CD8-positive, alpha-beta memory T cell (primary cell): Measurements from ENCODE around the gene GSE1. TPM values are rescaled to one million over a fixed set of nuclear protein-coding genes. Genes with fewer than 3 reads are reported as not detected.

Experiments used
- CTCF ChIA-PET: fragments of 350-600 bp; sonication (Branson Sonifier 250); formaldehyde crosslinking; loops from one replicate; lab custom pipeline; 2021; ENCODE audit warnings: antibody characterized with exemption; lab: Charles Lee
- POLR2A ChIA-PET: fragments of 350-600 bp; sonication (Branson Sonifier 250); formaldehyde crosslinking; loops from one replicate; lab custom pipeline; 2021; ENCODE audit warnings: antibody characterized with exemption; lab: Charles Lee
- DNase-seq, 5 donors: peaks; one replicate each; pipeline versions ENCODE4 v3.0.0 to v3.0.0-alpha.2; 2020 to 2022; ENCODE audit warnings: mixed read lengths in 1 of 5
- H3K27ac ChIP-seq: one replicate; pipeline ENCODE4 v1.7.0; 2013; ENCODE audit warnings: low read depth, mild to moderate bottlenecking, low read length, moderate library complexity
- H3K27me3 ChIP-seq: 2 replicates; pipeline ENCODE4 v1.7.0; 2013; ENCODE audit warnings: low read length, mild to moderate bottlenecking; ENCODE audit not compliant: insufficient read depth, poor library complexity, severe bottlenecking
- H3K36me3 ChIP-seq: 2 replicates; pipeline ENCODE4 v1.7.0; 2013; ENCODE audit warnings: mild to moderate bottlenecking, low read length, moderate library complexity; ENCODE audit not compliant: insufficient read depth
- H3K4me1 ChIP-seq: 2 replicates; pipeline ENCODE4 v1.7.0; 2013; ENCODE audit warnings: mild to moderate bottlenecking, low read length, moderate library complexity; ENCODE audit not compliant: insufficient read depth
- H3K4me3 ChIP-seq: 2 replicates; pipeline ENCODE4 v1.7.0; 2013; ENCODE audit warnings: mild to moderate bottlenecking, low read length
- H3K9me3 ChIP-seq: 2 replicates; pipeline ENCODE4 v1.7.0; 2013; ENCODE audit warnings: mild to moderate bottlenecking, low read length
- H3K27ac Mint-ChIP-seq, 8 donors: one replicate each; pipeline ENCODE4 v1.8.0; 2020 to 2021; ENCODE audit warnings: mixed read lengths in 8 of 8, mild to moderate bottlenecking in 6 of 8, inconsistent platforms in 3 of 8, moderate library complexity in 3 of 8
- H3K27me3 Mint-ChIP-seq, 2 donors: one replicate each; pipeline ENCODE4 v1.8.0; 2020 to 2021; ENCODE audit warnings: mixed read lengths in 2 of 2, mild to moderate bottlenecking in 1 of 2, moderate library complexity in 1 of 2
- H3K36me3 Mint-ChIP-seq, 3 donors: one replicate each; pipeline ENCODE4 v1.8.0; 2020 to 2021; ENCODE audit warnings: mixed read lengths in 3 of 3, inconsistent platforms in 1 of 3, mild to moderate bottlenecking in 1 of 3
- H3K4me1 Mint-ChIP-seq, 3 donors: one replicate each; pipeline ENCODE4 v1.8.0; 2020 to 2021; ENCODE audit warnings: mixed read lengths in 3 of 3, inconsistent platforms in 1 of 3, mild to moderate bottlenecking in 1 of 3
- H3K4me3 Mint-ChIP-seq, 7 donors: one replicate each; pipeline ENCODE4 v1.8.0; 2020 to 2021; ENCODE audit warnings: mixed read lengths in 7 of 7, mild to moderate bottlenecking in 6 of 7, moderate library complexity in 4 of 7, inconsistent platforms in 2 of 7
- H3K9me3 Mint-ChIP-seq, 5 donors: one replicate each; pipeline ENCODE4 v1.8.0; 2020 to 2022; ENCODE audit warnings: mixed read lengths in 5 of 5, mild to moderate bottlenecking in 3 of 5, moderate library complexity in 2 of 5, inconsistent platforms in 1 of 5
- polyA plus RNA-seq: library from polyadenylated mRNA; unstranded; fragments of 300-500 nt; fragmentation: Illumina TruSeq; gene quantifications from one replicate; pipeline ENCODE4 v1.2.3, GENCODE V29; 2021
- total RNA-seq, 2 experiments: library from RNA; stranded (reverse); gene quantifications; one replicate each; pipeline ENCODE4 v1.2.3, GENCODE V29; 2021

Gene GSE1
- total and polyA plus RNA-seq, 3 experiments from 2014 or later, result 5.5 to 28.5 (median 27.8) TPM

DNA sequence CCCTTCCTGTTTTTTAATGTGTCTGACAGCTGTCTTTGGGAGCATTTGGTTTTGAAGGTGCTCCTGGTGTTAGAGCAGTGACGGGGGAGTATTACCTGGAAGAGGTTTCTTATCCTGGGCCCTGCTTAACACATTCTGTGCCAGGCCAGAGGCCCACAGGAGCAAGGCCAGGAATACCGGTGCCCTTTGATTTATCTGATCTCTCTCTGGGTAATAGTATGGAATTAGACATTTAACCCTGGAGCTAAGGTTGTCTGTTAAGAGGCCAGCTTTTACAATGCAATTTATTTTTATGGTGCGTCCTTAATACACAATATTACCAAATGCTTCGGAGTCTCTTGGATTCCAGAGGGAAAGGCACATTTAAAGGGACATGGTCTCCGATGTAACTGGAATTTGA, 37.2 kb upstream of the GSE1 start:
- Histone ChIP-seq H3K9me3 (no peaks in the 10 kb centered on the region), H3K36me3 (peaks cover 5% of the 10 kb centered on the region), H3K27ac (peak overlapping the region; percentile 16), H3K4me3 (no peak overlapping the region), H3K27me3 (no peaks in the 10 kb centered on the region), H3K4me1 (peaks cover 31% of the 10 kb centered on the region)
- no peak for DNase-seq
- Mint-ChIP-seq H3K36me3 (peaks cover 0 to 14% (median 5%) of the 10 kb centered on the region in 3 donors), H3K4me3 (no peak overlapping the region), H3K9me3 (no peaks in the 10 kb centered on the region), H3K27ac (peak overlapping the region in 1 of 8 donors; percentile 86), H3K27me3 (peaks cover 0 to 3% of the 10 kb centered on the region in 2 donors), H3K4me1 (peaks cover 60 to 77% (median 61%) of the 10 kb centered on the region in 3 donors)
- POLR2A ChIA-PET, result no interaction called here
- CTCF ChIA-PET, result interaction anchor here (2.0 kb wide), 1 partner anchor 19 kb away, joined by 5 read pairs; no protein-coding TSS in a partner anchor

- Histone ChIP-seq H3K4me1 (peaks cover 21% of the 10 kb centered on the region), H3K4me3 (no peak overlapping the region), H3K9me3 (no peaks in the 10 kb centered on the region), H3K27me3 (no peaks in the 10 kb centered on the region), H3K36me3 (peaks cover 5% of the 10 kb centered on the region), H3K27ac (no peak overlapping the region)
- ChIA-PET CTCF (interaction anchor here (1.0 to 2.0 kb wide), 3 partner anchors 20 to 34 kb away, joined by 3 to 5 read pairs (median 3); no protein-coding TSS in a partner anchor), POLR2A (no interaction called here)
- H3K27ac Mint-ChIP-seq, result no peak overlapping the region
- H3K9me3 Mint-ChIP-seq, result no peaks in the 10 kb centered on the region
- DNase-seq, result no peak
- peaks cover 52 to 77% (median 53%) of the 10 kb centered on the region in 3 donors for H3K4me1 Mint-ChIP-seq
- peaks cover 0 to 14% (median 5%) of the 10 kb centered on the region in 3 donors for H3K36me3 Mint-ChIP-seq
- no peak overlapping the region for H3K4me3 Mint-ChIP-seq
- H3K27me3 Mint-ChIP-seq, result no peaks in the 10 kb centered on the region
Measured at GRCh38 chr16:85576944-85577343, 36.2 kb upstream of the GSE1 start.

- POLR2A ChIA-PET, result no interaction called here
- Histone ChIP-seq H3K4me1 (peaks cover 14% of the 10 kb centered on the region), H3K36me3 (peaks cover 5% of the 10 kb centered on the region), H3K9me3 (no peaks in the 10 kb centered on the region), H3K27me3 (no peaks in the 10 kb centered on the region), H3K4me3 (no peak overlapping the region), H3K27ac (no peak overlapping the region)
- no peak for DNase-seq
- peaks cover 0 to 14% (median 5%) of the 10 kb centered on the region in 3 donors for H3K36me3 Mint-ChIP-seq
- H3K4me1 Mint-ChIP-seq, result peaks cover 44 to 77% (median 50%) of the 10 kb centered on the region in 3 donors
- peak overlapping the region in 3 of 8 donors; percentile 68 to 86 (median 69) for H3K27ac Mint-ChIP-seq
- CTCF ChIA-PET, result interaction anchor here (1.6 kb wide), 1 partner anchor 23 kb away, joined by 3 read pairs; no protein-coding TSS in a partner anchor
- no peaks in the 10 kb centered on the region for H3K27me3 Mint-ChIP-seq
- H3K4me3 Mint-ChIP-seq, result no peak overlapping the region
- no peaks in the 10 kb centered on the region for H3K9me3 Mint-ChIP-seq
Measured at GRCh38 chr16:85577899-85578598, 35.1 kb upstream of the GSE1 start.

- no peaks in the 10 kb centered on the region for H3K27me3 Mint-ChIP-seq
- Histone ChIP-seq H3K9me3 (no peaks in the 10 kb centered on the region), H3K4me3 (no peak overlapping the region), H3K4me1 (peaks cover 14% of the 10 kb centered on the region), H3K27ac (no peak overlapping the region), H3K27me3 (no peaks in the 10 kb centered on the region), H3K36me3 (peaks cover 5% of the 10 kb centered on the region)
- peak overlapping the region in 6 of 8 donors; percentile 23 to 89 (median 68) for H3K27ac Mint-ChIP-seq
- H3K36me3 Mint-ChIP-seq, result peaks cover 0 to 11% (median 5%) of the 10 kb centered on the region in 3 donors
- DNase-seq, result no peak
- H3K4me1 Mint-ChIP-seq, result peaks cover 39 to 77% (median 50%) of the 10 kb centered on the region in 3 donors
- no peak overlapping the region for H3K4me3 Mint-ChIP-seq
- CTCF ChIA-PET, result interaction anchor here (1.1 to 1.5 kb wide), 2 partner anchors 37 to 163 kb away, joined by 3 to 6 read pairs; no protein-coding TSS in a partner anchor
- POLR2A ChIA-PET, result no interaction called here
- H3K9me3 Mint-ChIP-seq, result no peaks in the 10 kb centered on the region
Measured at GRCh38 chr16:85578599-85578948, 34.5 kb upstream of the GSE1 start.

- H3K9me3 ChIP-seq, result no peaks in the 10 kb centered on the region
- CTCF ChIA-PET, result interaction anchor here (1.1 to 1.5 kb wide), 2 partner anchors 37 to 163 kb away, joined by 3 to 6 read pairs; no protein-coding TSS in a partner anchor
- DNase-seq, result no peak
- POLR2A ChIA-PET, result no interaction called here
- H3K27me3 ChIP-seq, result no peaks in the 10 kb centered on the region
- no peaks in the 10 kb centered on the region for H3K9me3 Mint-ChIP-seq
- H3K27ac Mint-ChIP-seq, result peak overlapping the region in 5 of 8 donors; percentile 23 to 89 (median 36)
- H3K36me3 Mint-ChIP-seq, result peaks cover 0 to 9% (median 5%) of the 10 kb centered on the region in 3 donors
- H3K4me3 Mint-ChIP-seq, result peak overlapping the region in 1 of 7 donors; percentile 51
- H3K36me3 ChIP-seq, result peaks cover 5% of the 10 kb centered on the region
- H3K27ac ChIP-seq, result peak overlapping the region; percentile 16
- peaks cover 40 to 82% (median 53%) of the 10 kb centered on the region in 3 donors for H3K4me1 Mint-ChIP-seq
- H3K4me1 ChIP-seq, result peaks cover 14% of the 10 kb centered on the region
- no peaks in the 10 kb centered on the region for H3K27me3 Mint-ChIP-seq
- no peak overlapping the region for H3K4me3 ChIP-seq
Measured at GRCh38 chr16:85579191-85579590, 33.9 kb upstream of the GSE1 start.

DNA sequence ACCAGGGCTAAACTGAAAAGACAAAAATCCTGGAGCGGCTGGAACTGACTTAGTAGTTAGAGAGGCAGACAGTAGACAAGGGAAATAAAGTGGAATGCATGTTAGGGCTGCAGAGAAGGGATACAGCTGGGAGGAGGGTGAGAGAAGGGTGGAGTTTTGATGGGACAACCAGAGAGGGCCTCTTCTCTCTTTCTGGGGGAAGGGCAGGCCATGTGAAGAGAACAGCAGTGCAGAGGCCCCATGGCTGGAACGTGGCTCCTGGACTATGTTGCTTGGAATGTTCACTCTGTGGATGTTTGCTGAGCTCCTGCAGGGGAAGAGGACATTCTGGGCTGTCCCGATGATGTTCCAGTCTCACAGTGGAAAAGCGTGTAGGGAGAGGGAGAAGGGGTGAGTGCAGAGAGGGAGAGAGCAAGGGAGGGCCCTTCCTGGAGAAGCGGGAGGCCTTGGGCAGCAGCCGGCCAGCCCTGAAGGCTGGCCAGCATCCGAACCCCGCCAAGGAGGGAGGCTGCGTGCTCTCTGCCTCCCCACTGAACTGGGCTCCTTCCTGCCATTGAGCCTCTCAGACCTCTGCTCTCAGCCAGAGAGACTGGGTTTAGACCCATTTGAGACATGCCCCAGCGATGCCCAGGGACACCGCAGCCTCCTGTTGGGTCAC, 33.1 kb upstream of the GSE1 start:
- CTCF ChIA-PET, result interaction anchor here (1.2 to 1.5 kb wide), 2 partner anchors 36 kb away, joined by 3 to 6 read pairs; no protein-coding TSS in a partner anchor
- Histone ChIP-seq H3K27ac (no peak overlapping the region), H3K4me1 (peaks cover 14% of the 10 kb centered on the region), H3K4me3 (no peak overlapping the region), H3K9me3 (no peaks in the 10 kb centered on the region), H3K36me3 (no peaks in the 10 kb centered on the region), H3K27me3 (no peaks in the 10 kb centered on the region)
- H3K4me3 Mint-ChIP-seq, result peak overlapping the region in 1 of 7 donors; percentile 7
- H3K9me3 Mint-ChIP-seq, result no peaks in the 10 kb centered on the region
- DNase-seq, result no peak
- POLR2A ChIA-PET, result no interaction called here
- H3K4me1 Mint-ChIP-seq, result peaks cover 41 to 83% (median 54%) of the 10 kb centered on the region in 3 donors
- peaks cover 0 to 9% (median 5%) of the 10 kb centered on the region in 3 donors for H3K36me3 Mint-ChIP-seq
- H3K27ac Mint-ChIP-seq, result peak overlapping the region in 7 of 8 donors; percentile 4 to 81 (median 50)
- no peaks in the 10 kb centered on the region for H3K27me3 Mint-ChIP-seq

- ChIA-PET CTCF (interaction anchor here (1.2 to 1.3 kb wide), 2 partner anchors 29 to 35 kb away, joined by 3 read pairs; no protein-coding TSS in a partner anchor), POLR2A (no interaction called here)
- peaks cover 35 to 80% (median 52%) of the 10 kb centered on the region in 3 donors for H3K4me1 Mint-ChIP-seq
- Histone ChIP-seq H3K27ac (no peak overlapping the region), H3K4me3 (no peak overlapping the region), H3K9me3 (no peaks in the 10 kb centered on the region), H3K4me1 (peaks cover 10% of the 10 kb centered on the region), H3K36me3 (no peaks in the 10 kb centered on the region), H3K27me3 (no peaks in the 10 kb centered on the region)
- peak overlapping the region in 1 of 7 donors; percentile 13 for H3K4me3 Mint-ChIP-seq
- peak overlapping the region in 3 of 8 donors; percentile 22 to 33 (median 30) for H3K27ac Mint-ChIP-seq
- H3K27me3 Mint-ChIP-seq, result no peaks in the 10 kb centered on the region
- DNase-seq, result no peak
- no peaks in the 10 kb centered on the region for H3K9me3 Mint-ChIP-seq
- H3K36me3 Mint-ChIP-seq, result peaks cover 0 to 11% (median 5%) of the 10 kb centered on the region in 3 donors
Measured at GRCh38 chr16:85580684-85581083, 32.4 kb upstream of the GSE1 start.
